RWPE1 (cell line): ENCODE data around the gene PRKCH.
A peak's percentile ranks its signal among the peaks of the same experiment; 100 is the strongest.

Experiments used
- CTCF ChIA-PET: fragments of 350-600 bp; sonication (Branson Sonifier 250); formaldehyde crosslinking; extraction: SDS; loops from one replicate; lab custom pipeline; 2021; lab: Yijun Ruan, JAX
- POLR2A ChIA-PET: fragments of 400-600 bp; formaldehyde crosslinking; extraction: SDS; loops from one replicate; lab custom pipeline; 2020; ENCODE audit warnings: antibody characterized with exemption; ENCODE audit not compliant: low non-redundant PET; lab: Yijun Ruan, JAX
- DNase-seq: peaks from one replicate; pipeline ENCODE4 v3.0.0; 2012; ENCODE audit warnings: low spot score
- H3K27ac ChIP-seq: fragments of 450-650 bp; 2 replicates; pipeline ENCODE4 v1.5.1; 2017
- TF ChIP-seq, protein P1 (sequence below): fragments of 450-650 bp; conservative IDR thresholded peaks from 2 replicates; pipeline ENCODE4 v1.5.1; 2017; ENCODE audit warnings: low read depth, mild to moderate bottlenecking

The PRKCH gene

GRCh38 chr14:61376314-61376713 is 54.9 kb downstream of the PRKCH start:
- TF ChIP-seq, protein P1, sequence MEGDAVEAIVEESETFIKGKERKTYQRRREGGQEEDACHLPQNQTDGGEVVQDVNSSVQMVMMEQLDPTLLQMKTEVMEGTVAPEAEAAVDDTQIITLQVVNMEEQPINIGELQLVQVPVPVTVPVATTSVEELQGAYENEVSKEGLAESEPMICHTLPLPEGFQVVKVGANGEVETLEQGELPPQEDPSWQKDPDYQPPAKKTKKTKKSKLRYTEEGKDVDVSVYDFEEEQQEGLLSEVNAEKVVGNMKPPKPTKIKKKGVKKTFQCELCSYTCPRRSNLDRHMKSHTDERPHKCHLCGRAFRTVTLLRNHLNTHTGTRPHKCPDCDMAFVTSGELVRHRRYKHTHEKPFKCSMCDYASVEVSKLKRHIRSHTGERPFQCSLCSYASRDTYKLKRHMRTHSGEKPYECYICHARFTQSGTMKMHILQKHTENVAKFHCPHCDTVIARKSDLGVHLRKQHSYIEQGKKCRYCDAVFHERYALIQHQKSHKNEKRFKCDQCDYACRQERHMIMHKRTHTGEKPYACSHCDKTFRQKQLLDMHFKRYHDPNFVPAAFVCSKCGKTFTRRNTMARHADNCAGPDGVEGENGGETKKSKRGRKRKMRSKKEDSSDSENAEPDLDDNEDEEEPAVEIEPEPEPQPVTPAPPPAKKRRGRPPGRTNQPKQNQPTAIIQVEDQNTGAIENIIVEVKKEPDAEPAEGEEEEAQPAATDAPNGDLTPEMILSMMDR = no peak
- H3K27ac ChIP-seq = no peak overlapping the region
- DNase-seq = no peak
- ChIA-PET CTCF (no interaction called here), POLR2A (no interaction called here)

GRCh38 chr14:61377749-61378148 is 56.4 kb downstream of the PRKCH start:
- CTCF ChIA-PET = no interaction called here
- DNase-seq = no peak
- TF ChIP-seq, protein P1 = no peak
- no peak overlapping the region for H3K27ac ChIP-seq
- POLR2A ChIA-PET = no interaction called here

DNA sequence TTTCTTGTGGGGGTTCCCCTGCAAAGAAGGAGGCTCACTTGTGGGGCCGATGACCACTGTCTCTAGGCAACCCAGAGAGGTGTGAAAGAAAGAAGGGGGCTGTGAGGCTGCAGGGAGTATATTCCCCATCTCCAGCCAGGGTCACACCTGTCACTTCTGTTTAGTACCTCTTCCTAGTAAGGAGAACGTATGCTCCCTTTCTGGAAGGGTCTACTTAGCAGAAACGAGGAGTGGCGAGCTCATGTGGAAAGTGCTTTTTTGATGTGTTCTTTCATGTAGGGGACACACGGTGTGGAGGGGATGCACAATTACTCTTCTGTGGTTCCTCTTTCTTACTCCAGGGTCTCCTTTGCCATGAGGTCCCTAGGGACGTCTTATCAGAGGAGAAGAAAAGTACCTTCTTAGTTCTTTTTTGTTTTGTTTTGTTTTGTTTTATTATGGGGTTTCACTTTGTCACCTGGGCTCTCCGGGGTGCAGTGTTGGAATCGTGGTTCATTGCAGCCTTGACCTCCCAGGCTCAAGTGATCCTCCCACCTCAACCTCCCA is 58.3 kb downstream of the PRKCH start:
- no peak for DNase-seq
- TF ChIP-seq, protein P1 = no peak
- ChIA-PET CTCF (no interaction called here), POLR2A (no interaction called here)
- no peak overlapping the region for H3K27ac ChIP-seq

GRCh38 chr14:61380984-61381383 is 59.6 kb downstream of the PRKCH start:
- TF ChIP-seq, protein P1 = no peak
- ChIA-PET CTCF (interaction anchor here (0.8 to 1.7 kb wide), 3 partner anchors 84 to 386 kb away, joined by 3 to 4 read pairs (median 4); no protein-coding TSS in a partner anchor), POLR2A (no interaction called here)
- H3K27ac ChIP-seq = no peak overlapping the region
- peak; percentile 25 for DNase-seq

DNA sequence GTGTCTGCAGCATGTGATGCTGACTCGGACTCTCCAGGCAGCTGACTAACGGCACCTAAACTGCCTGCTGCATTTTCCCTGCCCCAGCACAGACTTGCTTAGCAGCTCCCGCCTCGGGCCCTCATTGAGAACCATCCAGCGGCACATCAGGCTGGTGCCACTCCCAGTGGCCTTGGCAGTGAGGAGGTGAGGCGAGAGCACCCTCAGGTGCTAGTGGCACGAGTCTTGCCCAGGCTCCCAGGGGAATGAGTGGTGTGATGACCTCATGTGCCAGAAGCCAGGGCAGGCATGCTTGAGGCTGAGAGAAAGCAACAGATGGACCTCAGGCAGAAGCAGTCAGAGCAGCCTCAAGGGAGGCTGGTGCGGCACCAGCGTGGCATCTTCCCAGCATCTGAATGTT is 60.2 kb downstream of the PRKCH start:
- CTCF ChIA-PET = interaction anchor here (0.7 to 1.7 kb wide), 3 partner anchors 85 to 268 kb away, joined by 3 to 4 read pairs (median 3); no protein-coding TSS in a partner anchor
- H3K27ac ChIP-seq = no peak overlapping the region
- DNase-seq = peak; percentile 58
- TF ChIP-seq, protein P1 = no peak
- POLR2A ChIA-PET = no interaction called here

DNA sequence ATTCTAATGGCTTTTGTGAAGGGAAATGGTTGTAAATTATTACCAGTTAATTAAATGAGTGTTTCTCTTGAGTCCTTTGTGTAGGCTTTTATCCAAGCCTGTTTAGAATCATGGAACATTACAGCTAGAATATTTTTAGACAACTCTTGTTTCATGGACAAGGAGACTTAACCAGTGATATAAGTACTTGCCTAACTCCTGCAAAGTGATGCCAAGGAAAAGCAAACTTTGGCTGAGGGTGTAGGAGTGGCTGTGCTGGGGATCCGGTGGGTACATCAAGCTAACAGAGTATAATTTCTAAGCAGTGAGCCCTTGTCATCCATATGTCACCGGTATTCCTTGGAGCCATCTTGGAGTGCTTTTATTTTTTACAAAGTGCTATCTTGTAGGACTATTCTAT is 61.5 kb downstream of the PRKCH start:
- no peak overlapping the region for H3K27ac ChIP-seq
- TF ChIP-seq, protein P1 = no peak
- ChIA-PET CTCF (interaction anchor here (0.7 to 1.7 kb wide), 3 partner anchors 39 to 163 kb away, joined by 4 to 8 read pairs (median 5); partner anchors contain the start of gene PRKCH), POLR2A (no interaction called here)
- no peak for DNase-seq
